Measurements from ENCODE around the gene CTNNA2. TPM values are rescaled to one million over a fixed set of nuclear protein-coding genes. Genes with fewer than 3 reads are reported as not detected.
A peak's percentile ranks its signal among the peaks of the same experiment; 100 is the strongest.

The CTNNA2 gene
- total and polyA plus RNA-seq, 12 donors = 0.12 to 5.0 (median 1.4) TPM; not detected in 1

GRCh38 chr2:80303006-80303908 is 790.4 kb downstream of the CTNNA2 start:
- intact Hi-C loops (cut with DNase I) = no loop called here
- H3K36me3 ChIP-seq (replicated peaks in 1 of 2) = no peaks in the 10 kb centered on the region
- peaks cover 24% of the 10 kb centered on the region for H3K27me3 ChIP-seq
- H3K9me3 ChIP-seq (replicated peaks in 1 of 3) = no peaks in the 10 kb centered on the region
- no peak overlapping the region for H3K4me3 ChIP-seq
- no peak for TF ChIP-seq POLR2A (IDR thresholded peaks at IDR 0.05)
- TF ChIP-seq, protein P1, sequence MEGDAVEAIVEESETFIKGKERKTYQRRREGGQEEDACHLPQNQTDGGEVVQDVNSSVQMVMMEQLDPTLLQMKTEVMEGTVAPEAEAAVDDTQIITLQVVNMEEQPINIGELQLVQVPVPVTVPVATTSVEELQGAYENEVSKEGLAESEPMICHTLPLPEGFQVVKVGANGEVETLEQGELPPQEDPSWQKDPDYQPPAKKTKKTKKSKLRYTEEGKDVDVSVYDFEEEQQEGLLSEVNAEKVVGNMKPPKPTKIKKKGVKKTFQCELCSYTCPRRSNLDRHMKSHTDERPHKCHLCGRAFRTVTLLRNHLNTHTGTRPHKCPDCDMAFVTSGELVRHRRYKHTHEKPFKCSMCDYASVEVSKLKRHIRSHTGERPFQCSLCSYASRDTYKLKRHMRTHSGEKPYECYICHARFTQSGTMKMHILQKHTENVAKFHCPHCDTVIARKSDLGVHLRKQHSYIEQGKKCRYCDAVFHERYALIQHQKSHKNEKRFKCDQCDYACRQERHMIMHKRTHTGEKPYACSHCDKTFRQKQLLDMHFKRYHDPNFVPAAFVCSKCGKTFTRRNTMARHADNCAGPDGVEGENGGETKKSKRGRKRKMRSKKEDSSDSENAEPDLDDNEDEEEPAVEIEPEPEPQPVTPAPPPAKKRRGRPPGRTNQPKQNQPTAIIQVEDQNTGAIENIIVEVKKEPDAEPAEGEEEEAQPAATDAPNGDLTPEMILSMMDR (IDR thresholded peaks at IDR 0.05) = no peak
- peak in 1 of 7 donors; percentile 57 for DNase-seq
- 2 to 4% (median 2%) methylated on average over 6 to 64 of the region's 64 CpGs for WGBS, 4 donors
- H3K27ac ChIP-seq = no peak overlapping the region
- no peaks in the 10 kb centered on the region for H3K4me1 ChIP-seq (replicated peaks in 1 of 2)

DNA sequence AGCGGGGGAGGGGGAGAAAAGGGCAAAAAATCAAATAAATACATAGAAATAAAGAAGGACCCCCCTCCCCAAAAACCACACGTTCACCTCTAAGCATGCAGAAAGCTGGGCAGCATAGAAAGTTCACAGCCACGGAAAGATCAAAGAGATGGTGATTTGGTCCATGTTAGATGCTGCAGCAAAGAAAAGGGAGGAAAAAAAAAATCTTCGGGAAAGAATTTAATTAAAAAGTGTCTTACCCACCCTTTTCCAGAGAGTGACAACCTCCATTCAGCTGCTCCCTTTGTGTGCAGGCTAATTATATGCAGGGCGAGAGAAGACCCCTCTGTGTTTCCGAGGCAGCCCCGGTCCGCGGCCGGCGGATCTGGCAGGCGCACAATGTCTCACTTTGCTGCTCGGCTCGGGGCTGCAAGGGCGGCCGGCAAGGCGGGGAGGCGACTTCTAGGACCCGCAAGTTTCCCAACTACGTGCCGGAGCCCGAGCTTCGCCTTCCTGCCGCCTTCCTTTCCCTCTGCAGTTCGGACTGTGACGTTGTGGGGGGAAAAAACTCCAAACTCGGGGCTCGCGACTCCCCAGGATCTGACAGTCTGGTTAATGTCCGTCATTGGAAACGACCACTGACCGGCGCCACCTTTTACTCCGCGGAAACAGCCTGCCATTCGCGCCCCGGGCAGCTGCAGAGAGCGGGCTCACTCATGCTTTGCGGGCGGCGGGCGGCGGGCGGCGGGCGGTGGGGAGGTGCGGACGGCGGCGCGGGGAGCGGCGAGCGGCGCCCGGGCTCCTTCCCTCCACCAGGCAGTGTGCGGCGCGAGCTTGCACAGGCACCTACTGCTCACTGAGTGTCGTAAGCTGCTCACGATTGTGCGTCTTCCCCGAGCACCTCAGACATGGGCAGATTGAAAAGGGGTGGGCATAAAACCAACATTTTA is 791.3 kb downstream of the CTNNA2 start, which contains the start of gene LRRTM1:
Gene LRRTM1 (minus strand): TSS at position 844 of the 929 bp plus-strand sequence. CDS start 933 bp downstream, outside the sequence.
- intact Hi-C loops (cut with DNase I) = no loop called here
- H3K27ac ChIP-seq = no peak within 1 kb of the TSS
- H3K9me3 ChIP-seq (replicated peaks in 1 of 3) = no peaks in the 10 kb centered on the region
- TF ChIP-seq POLR2A (IDR thresholded peaks at IDR 0.05) = no peak
- TF ChIP-seq, protein P1 (IDR thresholded peaks at IDR 0.05) = no peak
- no peak within 1 kb of the TSS for H3K4me3 ChIP-seq
- DNase-seq = no peak
- H3K4me1 ChIP-seq (replicated peaks in 1 of 2) = no peaks in the 10 kb centered on the region
- 1 to 3% (median 1%) methylated on average over 12 to 64 of the region's 64 CpGs for WGBS, 4 donors
- H3K27me3 ChIP-seq = peaks cover 24% of the 10 kb centered on the region
- H3K36me3 ChIP-seq (replicated peaks in 1 of 2) = no peaks in the 10 kb centered on the region

DNA sequence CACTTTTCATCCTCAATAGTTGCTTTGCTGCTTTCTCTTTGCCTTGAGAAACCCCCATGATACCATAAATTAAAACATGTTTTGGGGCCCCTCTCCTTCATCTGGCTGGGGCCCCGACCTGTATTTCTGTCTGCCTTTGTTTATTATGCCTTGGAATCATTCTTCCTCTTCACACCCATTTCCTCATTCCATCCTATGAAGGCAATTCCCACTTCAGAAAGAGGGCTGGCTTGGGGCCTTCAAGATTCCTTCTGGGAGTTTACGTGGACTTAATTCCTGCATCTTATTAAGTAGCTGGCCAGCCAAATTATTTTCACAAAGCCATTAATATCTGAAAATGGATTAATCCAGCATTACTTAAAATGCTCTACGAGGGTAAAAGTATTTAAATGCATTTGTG is 798.5 kb downstream of the CTNNA2 start:
- H3K27ac ChIP-seq = no peak overlapping the region
- WGBS, 4 donors = 46 to 64% (median 49%) methylated on average over 3 of the region's 3 CpGs
- no peaks in the 10 kb centered on the region for H3K9me3 ChIP-seq (replicated peaks in 1 of 3)
- H3K27me3 ChIP-seq = no peaks in the 10 kb centered on the region
- intact Hi-C loops (cut with DNase I) = no loop called here
- DNase-seq = no peak
- TF ChIP-seq, protein P1 (IDR thresholded peaks at IDR 0.05) = no peak
- no peak for TF ChIP-seq POLR2A (IDR thresholded peaks at IDR 0.05)
- H3K36me3 ChIP-seq (replicated peaks in 1 of 2) = no peaks in the 10 kb centered on the region
- no peak overlapping the region for H3K4me3 ChIP-seq
- no peaks in the 10 kb centered on the region for H3K4me1 ChIP-seq (replicated peaks in 1 of 2)

GRCh38 chr2:80312282-80312839 is 799.5 kb downstream of the CTNNA2 start:
- TF ChIP-seq, protein P1 (IDR thresholded peaks at IDR 0.05) = no peak
- TF ChIP-seq POLR2A (IDR thresholded peaks at IDR 0.05) = no peak
- Histone ChIP-seq H3K36me3 (replicated peaks in 1 of 2) (no peaks in the 10 kb centered on the region), H3K9me3 (replicated peaks in 1 of 3) (no peaks in the 10 kb centered on the region), H3K27me3 (no peaks in the 10 kb centered on the region), H3K27ac (no peak overlapping the region), H3K4me1 (replicated peaks in 1 of 2) (no peaks in the 10 kb centered on the region), H3K4me3 (no peak overlapping the region)
- 74 to 90% (median 87%) methylated on average over 5 of the region's 5 CpGs for WGBS, 4 donors
- intact Hi-C loops (cut with DNase I) = no loop called here
- no peak for DNase-seq
